Mucosa of stomach (tissue), 1 donor: ENCODE measurements around the gene ABCA3.

Experiments used
- H3K27me3 ChIP-seq: one replicate; pipeline ENCODE4 v1.7.0; 2013; ENCODE audit warnings: mild to moderate bottlenecking, low read length; ENCODE audit not compliant: control insufficient read depth, insufficient read depth
- H3K36me3 ChIP-seq: one replicate; pipeline ENCODE4 v1.7.0; 2013; ENCODE audit warnings: low read length; ENCODE audit not compliant: control insufficient read depth, insufficient read depth
- H3K4me1 ChIP-seq: one replicate; pipeline ENCODE4 v1.7.0; 2013; ENCODE audit warnings: mild to moderate bottlenecking, low read length; ENCODE audit not compliant: control insufficient read depth, insufficient read depth
- H3K4me3 ChIP-seq: one replicate; pipeline ENCODE4 v1.7.0; 2013; ENCODE audit warnings: low read length
- H3K9ac ChIP-seq: one replicate; pipeline ENCODE4 v1.7.0; 2013; ENCODE audit warnings: mild to moderate bottlenecking, low read length, moderate library complexity
- H3K9me3 ChIP-seq: one replicate; pipeline ENCODE4 v1.7.0; 2013; ENCODE audit warnings: mild to moderate bottlenecking, low read length, moderate library complexity; ENCODE audit not compliant: control insufficient read depth
- donor health status: Pancreatic carcinoma.

The ABCA3 gene

GRCh38 chr16:2326191-2326590 is 14.3 kb downstream of the ABCA3 start:
- Histone ChIP-seq H3K4me3 (no peak overlapping the region), H3K4me1 (no peaks in the 10 kb centered on the region), H3K36me3 (no peaks in the 10 kb centered on the region)

DNA sequence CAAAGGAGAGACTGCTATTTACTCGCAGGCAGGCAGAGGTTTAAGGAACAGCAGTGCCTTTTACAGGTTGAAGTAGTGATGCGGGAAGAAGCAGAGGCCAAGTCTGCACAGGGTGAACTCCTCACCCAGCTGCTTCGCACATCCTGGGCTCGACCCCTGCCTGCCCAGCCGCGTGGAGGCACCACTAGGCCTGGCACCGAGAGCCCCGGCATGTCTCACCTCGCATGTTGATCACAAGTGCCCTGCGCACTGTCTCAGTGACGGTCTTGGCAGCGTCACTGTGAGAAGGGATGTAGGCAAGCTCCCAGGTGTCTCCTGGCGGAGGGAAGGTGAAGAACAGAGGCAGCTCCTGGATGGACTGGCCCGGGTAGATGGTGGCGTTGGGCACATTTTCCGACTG is 14.7 kb downstream of the ABCA3 start:
- Histone ChIP-seq H3K4me1 (no peaks in the 10 kb centered on the region), H3K9ac (no peak overlapping the region), H3K9me3 (no peaks in the 10 kb centered on the region), H3K4me3 (no peak overlapping the region), H3K36me3 (no peaks in the 10 kb centered on the region), H3K27me3 (no peaks in the 10 kb centered on the region)

More at GRCh38 chr16:2326191-2326590, 14.3 kb downstream of the ABCA3 start:
- H3K9me3 ChIP-seq = no peaks in the 10 kb centered on the region
- no peaks in the 10 kb centered on the region for H3K27me3 ChIP-seq
- H3K9ac ChIP-seq = no peak overlapping the region

DNA sequence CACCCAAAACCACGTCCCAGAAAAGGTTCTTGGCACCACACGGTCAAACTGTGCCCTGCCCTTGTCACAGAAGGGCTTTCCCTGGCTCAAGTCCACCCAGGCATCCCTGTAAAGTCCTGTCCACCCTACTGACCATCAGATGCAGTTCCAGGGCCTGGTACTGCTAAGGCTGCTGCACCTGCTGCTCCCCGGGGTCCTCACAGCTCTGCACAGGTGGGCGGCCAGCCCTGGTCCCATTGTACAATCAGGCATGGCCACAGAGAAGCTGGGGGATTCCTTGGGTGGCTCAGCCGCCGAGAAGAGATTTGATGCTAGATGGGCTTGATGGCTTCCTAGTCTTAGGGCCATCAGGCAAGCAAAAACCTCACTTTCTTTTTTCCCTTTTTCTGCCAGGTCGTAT is 15.3 kb downstream of the ABCA3 start:
- Histone ChIP-seq H3K9ac (no peak overlapping the region), H3K9me3 (no peaks in the 10 kb centered on the region), H3K27me3 (no peaks in the 10 kb centered on the region), H3K4me1 (no peaks in the 10 kb centered on the region), H3K4me3 (no peak overlapping the region), H3K36me3 (no peaks in the 10 kb centered on the region)

- Histone ChIP-seq H3K36me3 (no peaks in the 10 kb centered on the region), H3K9me3 (no peaks in the 10 kb centered on the region), H3K4me1 (no peaks in the 10 kb centered on the region), H3K9ac (no peak overlapping the region), H3K4me3 (no peak overlapping the region), H3K27me3 (no peaks in the 10 kb centered on the region)
Observed at GRCh38 chr16:2324296-2324859, 16.1 kb downstream of the ABCA3 start.

DNA sequence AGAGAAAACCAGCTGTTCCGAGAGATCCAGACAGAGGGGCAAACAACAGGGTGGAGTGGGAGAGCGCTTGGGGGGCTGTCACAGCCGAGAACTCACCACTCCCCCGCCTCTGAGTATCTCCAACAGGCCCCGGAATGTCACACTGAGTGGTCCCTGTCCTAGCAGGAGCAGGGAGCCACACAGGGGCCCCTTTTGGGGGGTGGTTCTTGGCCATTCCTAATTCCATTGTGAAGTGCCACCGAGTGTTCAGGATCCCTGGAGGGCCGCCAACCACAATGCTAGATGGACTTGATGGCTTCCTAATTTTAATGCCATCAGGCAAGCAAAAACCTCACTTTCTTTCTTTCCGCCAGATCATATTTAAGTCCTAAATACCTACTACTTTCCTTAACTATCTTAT is 16.8 kb downstream of the ABCA3 start:
- H3K4me1 ChIP-seq = no peaks in the 10 kb centered on the region
- H3K9ac ChIP-seq = no peak overlapping the region
- no peaks in the 10 kb centered on the region for H3K9me3 ChIP-seq
- no peaks in the 10 kb centered on the region for H3K27me3 ChIP-seq
- no peaks in the 10 kb centered on the region for H3K36me3 ChIP-seq
- H3K4me3 ChIP-seq = no peak overlapping the region

GRCh38 chr16:2319606-2320005 is 20.9 kb downstream of the ABCA3 start:
- H3K9ac ChIP-seq = no peak overlapping the region
- no peaks in the 10 kb centered on the region for H3K27me3 ChIP-seq
- H3K36me3 ChIP-seq = no peaks in the 10 kb centered on the region
- H3K4me3 ChIP-seq = no peak overlapping the region
- H3K4me1 ChIP-seq = no peaks in the 10 kb centered on the region
- no peaks in the 10 kb centered on the region for H3K9me3 ChIP-seq

- Histone ChIP-seq H3K4me3 (no peak overlapping the region), H3K27me3 (no peaks in the 10 kb centered on the region), H3K36me3 (no peaks in the 10 kb centered on the region), H3K4me1 (no peaks in the 10 kb centered on the region), H3K9me3 (no peaks in the 10 kb centered on the region), H3K9ac (no peak overlapping the region)
Observed at GRCh38 chr16:2317231-2318020, 23.1 kb downstream of the ABCA3 start.

- no peaks in the 10 kb centered on the region for H3K36me3 ChIP-seq
- no peak overlapping the region for H3K4me3 ChIP-seq
- H3K9ac ChIP-seq = no peak overlapping the region
- no peaks in the 10 kb centered on the region for H3K4me1 ChIP-seq
- H3K27me3 ChIP-seq = no peaks in the 10 kb centered on the region
- H3K9me3 ChIP-seq = no peaks in the 10 kb centered on the region
Observed at GRCh38 chr16:2308089-2308962, 32.2 kb downstream of the ABCA3 start.

- Histone ChIP-seq H3K9ac (no peak overlapping the region), H3K4me1 (no peaks in the 10 kb centered on the region), H3K4me3 (no peak overlapping the region), H3K9me3 (no peaks in the 10 kb centered on the region), H3K36me3 (no peaks in the 10 kb centered on the region), H3K27me3 (no peaks in the 10 kb centered on the region)
Observed at GRCh38 chr16:2299915-2300192, 40.7 kb downstream of the ABCA3 start.

DNA sequence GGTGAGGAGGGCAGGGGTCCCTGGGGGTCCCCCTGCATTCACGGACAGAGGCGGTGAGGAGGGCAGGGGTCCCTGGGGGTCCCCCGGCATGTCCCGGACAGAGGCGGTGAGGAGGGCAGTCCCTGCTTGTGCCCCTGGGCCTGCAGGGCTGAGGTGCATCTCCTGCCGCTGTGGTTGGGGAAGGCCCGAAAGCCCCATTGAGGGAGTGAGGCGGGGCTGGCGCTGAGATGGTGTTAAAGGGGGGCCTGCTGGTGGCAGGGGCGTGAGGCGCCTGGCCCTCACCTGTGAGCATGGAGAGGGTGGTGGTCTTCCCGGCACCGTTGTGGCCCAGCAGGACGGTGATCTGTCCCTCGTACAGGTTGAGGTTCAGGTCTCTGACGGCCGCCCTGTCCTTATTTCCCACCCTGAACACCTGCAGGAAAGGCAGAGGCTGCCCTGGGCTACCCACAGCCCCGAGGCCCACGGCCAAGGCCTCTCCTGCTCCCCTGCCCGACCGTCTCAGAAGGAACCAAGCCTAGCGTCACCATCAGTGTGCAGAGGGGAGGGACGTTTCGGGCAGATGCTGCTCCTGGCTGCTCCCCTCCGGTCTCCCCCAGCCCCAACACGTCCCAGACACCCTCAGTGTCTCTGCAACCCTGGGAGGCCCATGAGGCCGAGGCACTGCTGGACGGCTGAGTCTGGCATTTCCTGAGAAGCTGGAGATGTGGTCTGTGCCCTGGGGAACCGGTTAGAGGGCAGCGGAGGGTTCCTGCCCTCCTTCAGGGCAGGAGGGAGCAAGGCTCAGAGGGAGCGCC is 41.2 kb downstream of the ABCA3 start:
- Histone ChIP-seq H3K9me3 (no peaks in the 10 kb centered on the region), H3K9ac (no peak overlapping the region), H3K36me3 (no peaks in the 10 kb centered on the region), H3K4me3 (no peak overlapping the region), H3K4me1 (no peaks in the 10 kb centered on the region), H3K27me3 (no peaks in the 10 kb centered on the region)

GRCh38 chr16:2298621-2299020 is 41.9 kb downstream of the ABCA3 start:
- H3K36me3 ChIP-seq = no peaks in the 10 kb centered on the region
- no peak overlapping the region for H3K4me3 ChIP-seq
- H3K9ac ChIP-seq = no peak overlapping the region
- no peaks in the 10 kb centered on the region for H3K9me3 ChIP-seq
- H3K27me3 ChIP-seq = no peaks in the 10 kb centered on the region
- no peaks in the 10 kb centered on the region for H3K4me1 ChIP-seq

GRCh38 chr16:2297506-2297860 is 43.0 kb downstream of the ABCA3 start:
- Histone ChIP-seq H3K9ac (no peak overlapping the region), H3K36me3 (no peaks in the 10 kb centered on the region), H3K27me3 (no peaks in the 10 kb centered on the region), H3K4me3 (no peak overlapping the region), H3K4me1 (no peaks in the 10 kb centered on the region), H3K9me3 (no peaks in the 10 kb centered on the region)
